K562 (cell line): ENCODE results near the gene RGS5. TPM values are rescaled to one million over a fixed set of nuclear protein-coding genes. Genes with fewer than 3 reads are reported as not detected.

Experiments
- ATAC-seq: fragments of 200-7000 bp; cut with Tn5 transposase; 3 replicates; pipeline ENCODE4 v1.9.1; 2020; ENCODE audit warnings: moderate library complexity
- BruUV-seq: library from RNA; stranded (reverse); fragments of 400-500 nt; replicated peaks from 2 replicates; lab custom pipeline; 2021; lab: Mats Ljungman, UMichigan
- CTCF ChIA-PET: fragments of 300-600 bp; formaldehyde crosslinking; extraction: SDS; loops from one replicate; lab custom pipeline; 2021; ENCODE audit warnings: low intra/inter-chr PET ratio; lab: Yijun Ruan, JAX
- POLR2A ChIA-PET: fragments of 300-600, 350-650 bp; sonication (Branson Sonifier 250); formaldehyde crosslinking; extraction: SDS; loops from one replicate; lab custom pipeline; 2021; ENCODE audit warnings: antibody characterized with exemption, inconsistent platforms; lab: Yijun Ruan, JAX
- DNase-seq, 4 experiments: peaks; one replicate each; pipeline versions ENCODE4 v3.0.0 to v3.0.0-alpha.2; 2011 to 2018; ENCODE audit warnings: low spot score in 3 of 4, mixed read lengths in 3 of 4; ENCODE audit errors: extremely low read depth in 1 of 4
- FAIRE-seq: peaks from 2 replicates; lab custom pipeline; 2011; peaks lifted over from hg19 to GRCh38; lab: Jason Lieb, UNC
- H2AFZ ChIP-seq: 2 replicates; pipeline ENCODE4 v1.6.0; 2011; ENCODE audit warnings: low read depth, low read length, control low read depth, inconsistent platforms
- H3K27ac ChIP-seq: fragments of 200-600 bp; 3 replicates; pipeline ENCODE4 v1.8.0; 2011; ENCODE audit warnings: low read depth, mild to moderate bottlenecking, control low read depth, inconsistent platforms, low read length, moderate library complexity, mixed read lengths; ENCODE audit errors: extremely low read depth
- H3K27me3 ChIP-seq, 2 experiments: fragments of 300-600 bp in 1 of 2; 2 replicates in 1 of 2; 3 replicates in 1 of 2; pipeline versions ENCODE4 v1.6.0 to v1.8.0; 2011; ENCODE audit warnings: inconsistent platforms in 2 of 2, low read length in 2 of 2, mild to moderate bottlenecking in 1 of 2, mixed read lengths in 1 of 2, moderate library complexity in 1 of 2; ENCODE audit not compliant: control insufficient read depth in 2 of 2, insufficient read depth in 2 of 2
- H3K36me3 ChIP-seq: fragments of 300-600 bp; 3 replicates; pipeline ENCODE4 v1.8.0; 2011; ENCODE audit warnings: mild to moderate bottlenecking, low read length, inconsistent platforms; ENCODE audit not compliant: control insufficient read depth, insufficient read depth
- H3K4me1 ChIP-seq, 2 experiments: fragments of 200-600 bp in 1 of 2; replicated peaks in 1 of 2; 2 replicates in 1 of 2; 3 replicates in 1 of 2; pipeline versions ENCODE4 v1.5.1 to v1.8.0; 2011; ENCODE audit warnings: inconsistent platforms in 2 of 2, low read length in 2 of 2, mild to moderate bottlenecking in 1 of 2, mixed read lengths in 1 of 2, moderate library complexity in 1 of 2; ENCODE audit not compliant: control insufficient read depth in 2 of 2, insufficient read depth in 2 of 2
- H3K4me2 ChIP-seq: 2 replicates; pipeline ENCODE4 v1.6.1; 2011; ENCODE audit warnings: low read length, control low read depth, inconsistent platforms, mixed read lengths; ENCODE audit not compliant: insufficient read depth
- H3K4me3 ChIP-seq: fragments of 200-600 bp; sonication (generic), shearing (Covaris generic); 2 replicates; pipeline ENCODE4 v1.5.1; 2016; ENCODE audit warnings: control low read depth, inconsistent platforms
- H3K79me2 ChIP-seq: fragments of 200-600 bp; 3 replicates; pipeline ENCODE4 v1.8.0; 2011; ENCODE audit warnings: low read length, inconsistent platforms; ENCODE audit not compliant: control insufficient read depth, insufficient read depth
- H3K9ac ChIP-seq, 2 experiments: 2 replicates each; pipeline versions ENCODE4 v1.6.0 to v1.6.1; 2011; ENCODE audit warnings: low read depth in 2 of 2, low read length in 2 of 2, control low read depth in 1 of 2, inconsistent platforms in 1 of 2, mild to moderate bottlenecking in 1 of 2, mixed read lengths in 1 of 2; ENCODE audit not compliant: insufficient read depth in 1 of 2
- H3K9me1 ChIP-seq: one replicate; pipeline ENCODE4 v1.6.0; 2011; ENCODE audit warnings: inconsistent platforms, mild to moderate bottlenecking, low read length, moderate library complexity; ENCODE audit not compliant: control insufficient read depth, insufficient read depth
- H3K9me3 ChIP-seq: replicated peaks from 2 replicates; pipeline ENCODE4 v1.5.1; 2011; ENCODE audit warnings: low read depth, low read length, inconsistent platforms; ENCODE audit not compliant: control insufficient read depth, insufficient read depth
- H4K20me1 ChIP-seq: replicated peaks from 2 replicates; pipeline ENCODE4 v1.6.1; 2011; ENCODE audit warnings: low read length, inconsistent platforms, mixed read lengths; ENCODE audit not compliant: control insufficient read depth, insufficient read depth
- BACH1 ChIP-seq: fragments of 200-800 bp; sonication (Bioruptor generic); IDR thresholded peaks from 2 replicates; pipeline ENCODE4 v1.6.1; 2016; ENCODE audit warnings: missing genetic modification characterization, missing compliant biosample characterization
- BMI1 ChIP-seq: fragments of 150-350 bp; IDR thresholded peaks from 2 replicates; pipeline ENCODE4 v1.6.1; 2014; ENCODE audit warnings: low read length
- GABPB1 ChIP-seq: sonication (generic); formaldehyde crosslinking; IDR thresholded peaks from 2 replicates; pipeline ENCODE4 v1.8.0; 2022; ENCODE audit warnings: mild to moderate bottlenecking, missing genetic modification reagents
- HDAC1 ChIP-seq, 2 experiments: fragments of 450-650 bp; IDR thresholded peaks; 2 replicates each; pipeline ENCODE4 v1.6.1; 2016 to 2017; ENCODE audit warnings: inconsistent platforms in 1 of 2, mild to moderate bottlenecking in 1 of 2, moderate library complexity in 1 of 2
- HNRNPL ChIP-seq: fragments of 200-400 bp; formaldehyde crosslinking; IDR thresholded peaks from 2 replicates; pipeline ENCODE4 v1.6.1; 2017; ENCODE audit warnings: low read depth, mild to moderate bottlenecking, low read length
- KAT2B ChIP-seq: IDR thresholded peaks from one replicate; pipeline ENCODE4 v1.6.1; 2012; ENCODE audit warnings: low read depth, mild to moderate bottlenecking, control low read depth, inconsistent platforms, low read length, moderate library complexity
- KHSRP ChIP-seq: fragments of 450-650 bp; IDR thresholded peaks from 2 replicates; pipeline ENCODE4 v1.6.1; 2017
- RBM39 ChIP-seq: fragments of 200-400 bp; formaldehyde crosslinking; optimal IDR thresholded peaks from 2 replicates; pipeline ENCODE3; 2018; ENCODE audit warnings: low read depth, low read length
- SAP30 ChIP-seq: fragments of 200-600 bp; sonication (generic); IDR thresholded peaks from 2 replicates; pipeline ENCODE4 v1.6.1; 2012; ENCODE audit warnings: borderline replicate concordance, low read depth, mild to moderate bottlenecking, moderate library complexity, low read length, control low read depth, inconsistent platforms; ENCODE audit not compliant: insufficient read depth, poor library complexity, severe bottlenecking
- SIRT6 ChIP-seq: IDR thresholded peaks from one replicate; pipeline ENCODE4 v1.6.1; 2012; ENCODE audit warnings: low read depth, mild to moderate bottlenecking, control low read depth, inconsistent platforms, low read length, moderate library complexity
- ZKSCAN8 ChIP-seq: fragments of 200-800 bp; sonication (Bioruptor generic); IDR thresholded peaks from 2 replicates; pipeline ENCODE4 v1.6.1; 2016; ENCODE audit warnings: missing genetic modification characterization, missing compliant biosample characterization
- WGBS: fragments of 100-300 bp; shearing (Covaris generic); methylation state at CpG from one replicate; pipeline ENCODE4 v1.1.6; 2016; ENCODE audit warnings: low coverage, mixed read lengths; ENCODE audit not compliant: insufficient coverage; ENCODE audit errors: missing lambda C conversion rate; 5-methylcytosine and 5-hydroxymethylcytosine counted together
- in situ Hi-C: fragments of 300-500 bp; cut with MboI; formaldehyde crosslinking; loops from 4 replicates; pipeline ENCODE4 v1.15.0; 2018; ENCODE audit warnings: inconsistent platforms, mixed read lengths
- intact Hi-C: fragments of 100-400 bp; cut with micrococcal nuclease; formaldehyde crosslinking; loops from 2 replicates; pipeline ENCODE4 v1.14.2; 2022
- polyA plus RNA-seq, 8 experiments: library from polyadenylated mRNA; depleted of rRNA in 4 of 8; stranded (reverse) in 5 of 8; unstranded in 3 of 8; fragments of >200 nt; fragmentation: Nextera tagmentation in 2 of 8; fragmentation: Illumina TruSeq in 1 of 8; extraction: Ambion mirVana in 2 of 8; extraction: Trizol in 1 of 8; gene quantifications; 2 replicates each; pipeline versions ENCODE4 v1.2.1 to v1.2.3, GENCODE V29; 2011 to 2014; ENCODE audit warnings: inconsistent platforms in 1 of 8, missing spikeins in 1 of 8
- total RNA-seq, 7 experiments: library from RNA; depleted of rRNA in 6 of 7; stranded (reverse); fragments of >200 nt in 6 of 7; fragmentation: Illumina TruSeq in 2 of 7; extraction: Trizol in 2 of 7; gene quantifications; 2 replicates each; pipeline versions ENCODE4 v1.2.1 to v1.2.3, GENCODE V29; 2011 to 2021; ENCODE audit warnings: low replicate concordance in 1 of 7
- TF ChIP-seq, protein P1 (sequence below): fragments of 250-450 bp; sonication (Bioruptor Pico); IDR thresholded peaks from 2 replicates; pipeline ENCODE4 v1.8.0; 2022; ENCODE audit warnings: inconsistent platforms
- TF ChIP-seq, protein P2 (sequence below), 2 experiments: fragments of 450-650 bp; formaldehyde crosslinking in 1 of 2; IDR thresholded peaks; 2 replicates each; pipeline versions ENCODE4 v1.4.0 to v1.6.1; 2014 to 2020; ENCODE audit warnings: mild to moderate bottlenecking in 2 of 2, borderline replicate concordance in 1 of 2, low read depth in 1 of 2

RGS5 gene
- total and polyA plus RNA-seq, 9 of the 15 experiments (the other 6 are each of a cell fraction or from before 2014, with no cell fraction given), result 0.71 to 5.3 (median 2.4) TPM

DNA sequence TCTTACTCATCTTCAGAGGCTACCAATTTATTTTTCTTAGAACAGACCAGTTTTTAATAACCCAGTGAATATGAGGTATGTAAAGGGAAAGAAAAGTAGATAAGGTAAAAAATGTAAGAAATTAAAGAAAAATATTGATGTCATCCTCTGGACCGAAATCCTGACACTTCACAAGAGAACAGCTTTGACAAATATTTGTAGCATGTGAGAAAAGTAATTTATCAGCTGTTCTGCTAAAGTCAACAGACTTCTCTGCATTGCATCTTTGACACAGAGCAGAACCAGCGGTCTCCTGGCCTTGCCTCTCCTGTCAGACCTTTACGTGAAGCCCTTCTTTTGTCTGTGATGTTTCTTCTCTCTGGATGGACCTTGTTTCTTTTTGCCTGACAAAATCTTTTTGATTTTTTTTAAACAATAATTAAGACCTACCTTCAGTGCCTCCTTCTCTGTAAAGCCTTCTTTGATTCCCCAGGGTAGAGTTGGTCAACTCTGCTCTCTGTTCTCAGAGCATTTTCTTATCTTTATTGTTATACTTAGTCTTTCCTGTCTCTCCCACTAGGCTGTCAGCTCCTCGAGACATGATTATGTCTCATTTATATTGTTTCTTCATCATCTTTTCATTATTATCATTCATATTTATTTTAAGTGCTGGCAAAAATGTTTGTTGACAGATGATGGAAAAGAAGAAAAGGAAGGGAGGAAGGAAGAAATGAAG lies 98.2 kb downstream of the RGS5 start:
- H3K4me3 ChIP-seq, result no peak overlapping the region
- H3K9me1 ChIP-seq, result no peaks in the 10 kb centered on the region
- H4K20me1 ChIP-seq, result no peaks in the 10 kb centered on the region
- in situ Hi-C loops, result no loop called here
- no peak overlapping the region for H3K9ac ChIP-seq
- DNase-seq (no peak), FAIRE-seq (no peak), ATAC-seq (no peak)
- no TSS peak for BruUV-seq
- no peaks in the 10 kb centered on the region for H3K79me2 ChIP-seq
- ChIA-PET CTCF (no interaction called here), POLR2A (no interaction called here)
- no peak overlapping the region for H2AFZ ChIP-seq
- no peaks in the 10 kb centered on the region; a peak in 1 of 5 replicates for H3K4me1 ChIP-seq
- intact Hi-C loops, result no loop called here
- H3K27me3 ChIP-seq, result no peaks in the 10 kb centered on the region
- 0% methylated on average over 4 of the region's 4 CpGs for WGBS
- H3K4me2 ChIP-seq, result no peak overlapping the region
- H3K9me3 ChIP-seq, result no peaks in the 10 kb centered on the region
- H3K36me3 ChIP-seq, result no peaks in the 10 kb centered on the region
- no peak overlapping the region for H3K27ac ChIP-seq
- TF ChIP-seq KHSRP, result no peak
- TF ChIP-seq SAP30, result no peak
- TF ChIP-seq GABPB1 (CRISPR knock-in tag), result no peak
- TF ChIP-seq BMI1, result no peak
- TF ChIP-seq HDAC1 (IDR thresholded peaks at IDR 0.05), result no peak
- no peak for TF ChIP-seq RBM39
- TF ChIP-seq HNRNPL, result no peak
- TF ChIP-seq KAT2B, result no peak
- no peak for TF ChIP-seq BACH1 (tag)
- TF ChIP-seq, protein P1, sequence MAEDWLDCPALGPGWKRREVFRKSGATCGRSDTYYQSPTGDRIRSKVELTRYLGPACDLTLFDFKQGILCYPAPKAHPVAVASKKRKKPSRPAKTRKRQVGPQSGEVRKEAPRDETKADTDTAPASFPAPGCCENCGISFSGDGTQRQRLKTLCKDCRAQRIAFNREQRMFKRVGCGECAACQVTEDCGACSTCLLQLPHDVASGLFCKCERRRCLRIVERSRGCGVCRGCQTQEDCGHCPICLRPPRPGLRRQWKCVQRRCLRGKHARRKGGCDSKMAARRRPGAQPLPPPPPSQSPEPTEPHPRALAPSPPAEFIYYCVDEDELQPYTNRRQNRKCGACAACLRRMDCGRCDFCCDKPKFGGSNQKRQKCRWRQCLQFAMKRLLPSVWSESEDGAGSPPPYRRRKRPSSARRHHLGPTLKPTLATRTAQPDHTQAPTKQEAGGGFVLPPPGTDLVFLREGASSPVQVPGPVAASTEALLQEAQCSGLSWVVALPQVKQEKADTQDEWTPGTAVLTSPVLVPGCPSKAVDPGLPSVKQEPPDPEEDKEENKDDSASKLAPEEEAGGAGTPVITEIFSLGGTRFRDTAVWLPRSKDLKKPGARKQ (CRISPR knock-in tag), result no peak
- TF ChIP-seq, protein P2, sequence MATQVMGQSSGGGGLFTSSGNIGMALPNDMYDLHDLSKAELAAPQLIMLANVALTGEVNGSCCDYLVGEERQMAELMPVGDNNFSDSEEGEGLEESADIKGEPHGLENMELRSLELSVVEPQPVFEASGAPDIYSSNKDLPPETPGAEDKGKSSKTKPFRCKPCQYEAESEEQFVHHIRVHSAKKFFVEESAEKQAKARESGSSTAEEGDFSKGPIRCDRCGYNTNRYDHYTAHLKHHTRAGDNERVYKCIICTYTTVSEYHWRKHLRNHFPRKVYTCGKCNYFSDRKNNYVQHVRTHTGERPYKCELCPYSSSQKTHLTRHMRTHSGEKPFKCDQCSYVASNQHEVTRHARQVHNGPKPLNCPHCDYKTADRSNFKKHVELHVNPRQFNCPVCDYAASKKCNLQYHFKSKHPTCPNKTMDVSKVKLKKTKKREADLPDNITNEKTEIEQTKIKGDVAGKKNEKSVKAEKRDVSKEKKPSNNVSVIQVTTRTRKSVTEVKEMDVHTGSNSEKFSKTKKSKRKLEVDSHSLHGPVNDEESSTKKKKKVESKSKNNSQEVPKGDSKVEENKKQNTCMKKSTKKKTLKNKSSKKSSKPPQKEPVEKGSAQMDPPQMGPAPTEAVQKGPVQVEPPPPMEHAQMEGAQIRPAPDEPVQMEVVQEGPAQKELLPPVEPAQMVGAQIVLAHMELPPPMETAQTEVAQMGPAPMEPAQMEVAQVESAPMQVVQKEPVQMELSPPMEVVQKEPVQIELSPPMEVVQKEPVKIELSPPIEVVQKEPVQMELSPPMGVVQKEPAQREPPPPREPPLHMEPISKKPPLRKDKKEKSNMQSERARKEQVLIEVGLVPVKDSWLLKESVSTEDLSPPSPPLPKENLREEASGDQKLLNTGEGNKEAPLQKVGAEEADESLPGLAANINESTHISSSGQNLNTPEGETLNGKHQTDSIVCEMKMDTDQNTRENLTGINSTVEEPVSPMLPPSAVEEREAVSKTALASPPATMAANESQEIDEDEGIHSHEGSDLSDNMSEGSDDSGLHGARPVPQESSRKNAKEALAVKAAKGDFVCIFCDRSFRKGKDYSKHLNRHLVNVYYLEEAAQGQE (IDR thresholded peaks at IDR 0.05; ENCODE audit: borderline replicate concordance), result no peak
- TF ChIP-seq, protein P2 (CRISPR knock-in tag; IDR thresholded peaks at IDR 0.05; ENCODE audit: low read depth), result no peak
- no peak for TF ChIP-seq SIRT6
- no peak for TF ChIP-seq ZKSCAN8 (CRISPR knock-in tag)
